Activated T-cell treated with anti-CD3 and anti-CD28 coated beads, Interleukin-2, amount 50 U/mL, for 1 hour (primary cell): ENCODE data around the gene GRID2IP.

Source experiments
- DNase-seq: peaks from one replicate; pipeline ENCODE4 v3.0.0-alpha.2; 2020

The GRID2IP gene

DNA sequence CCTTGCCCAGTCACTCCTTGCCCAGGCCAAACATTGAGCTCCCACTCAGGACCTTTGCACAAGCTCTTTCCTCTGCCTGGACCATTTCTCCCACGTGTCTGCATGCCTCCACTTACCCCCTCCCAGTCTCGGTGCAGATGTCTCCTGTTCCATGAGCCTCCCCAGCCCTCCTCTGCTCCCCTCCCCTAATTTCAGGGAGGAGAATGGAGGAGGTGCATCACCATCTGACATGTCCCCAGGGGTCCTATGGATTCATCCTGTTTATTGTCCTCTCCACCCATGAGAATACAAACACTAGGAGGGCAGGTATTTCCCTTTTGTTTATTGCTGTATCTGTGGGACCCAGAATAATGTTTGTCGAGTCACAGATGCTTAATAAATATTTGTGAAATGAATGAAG is 8.6 kb upstream of the GRID2IP start:
- DNase-seq, result no peak

DNA sequence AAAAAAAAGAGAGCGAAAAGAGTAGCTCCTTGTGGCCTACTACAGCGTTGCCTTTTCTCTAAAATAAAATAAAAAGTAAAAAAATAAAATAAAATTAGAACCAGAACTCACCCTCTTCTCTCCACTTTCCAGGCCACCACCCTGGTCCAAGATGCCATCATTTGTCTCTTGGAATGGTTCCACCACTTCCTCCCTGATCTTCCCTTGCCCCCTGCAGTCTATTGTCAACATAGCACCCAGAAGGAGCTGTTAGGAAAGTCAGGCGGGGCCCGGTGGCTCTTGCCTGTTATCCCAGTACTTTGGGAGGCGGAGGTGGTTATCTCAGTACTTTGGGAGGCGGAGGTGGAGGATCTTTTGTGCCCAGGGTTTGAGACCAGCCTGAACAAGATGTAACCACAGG is 7.6 kb upstream of the GRID2IP start:
- DNase-seq, result no peak

DNA sequence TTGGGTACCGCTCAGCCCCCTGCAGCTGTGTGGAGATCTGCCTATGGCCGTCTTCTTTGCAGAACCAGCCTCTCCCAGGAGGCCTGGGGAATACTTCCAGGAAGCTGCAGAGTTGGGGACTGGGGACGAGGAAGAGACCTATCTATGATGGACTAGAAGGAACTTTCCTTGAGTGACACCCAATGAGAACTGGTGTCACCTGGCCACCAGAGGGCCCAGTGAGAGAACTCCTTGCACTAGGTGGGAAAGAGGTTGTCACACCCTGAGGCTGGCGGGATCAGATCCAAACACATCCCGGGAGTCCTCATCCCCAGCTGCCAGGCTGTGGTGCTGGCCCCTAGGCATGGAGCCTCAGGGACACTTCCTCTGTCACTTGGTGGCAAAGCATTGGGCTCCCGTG is 4.9 kb upstream of the GRID2IP start:
- no peak for DNase-seq

DNA sequence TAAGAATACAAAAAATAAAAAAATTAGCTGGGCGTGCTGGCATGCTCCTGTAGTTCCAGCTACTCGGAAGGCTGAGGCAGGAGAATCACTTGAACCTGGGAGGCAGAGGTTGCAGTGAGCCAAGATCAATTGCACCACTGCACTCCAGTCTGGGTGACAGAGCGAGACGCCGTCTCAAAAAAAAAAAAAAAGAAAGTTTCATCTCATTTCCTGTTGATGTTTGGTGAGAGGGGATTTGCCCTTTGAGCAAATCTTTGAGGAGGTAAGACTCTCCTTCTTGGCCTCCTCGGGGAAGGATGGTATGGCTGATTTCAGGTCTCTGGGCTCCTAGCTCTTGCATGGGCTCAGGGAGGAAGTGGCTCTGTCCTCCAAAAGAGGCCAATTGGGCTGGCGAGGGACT is 3.6 kb upstream of the GRID2IP start:
- no peak for DNase-seq

DNA sequence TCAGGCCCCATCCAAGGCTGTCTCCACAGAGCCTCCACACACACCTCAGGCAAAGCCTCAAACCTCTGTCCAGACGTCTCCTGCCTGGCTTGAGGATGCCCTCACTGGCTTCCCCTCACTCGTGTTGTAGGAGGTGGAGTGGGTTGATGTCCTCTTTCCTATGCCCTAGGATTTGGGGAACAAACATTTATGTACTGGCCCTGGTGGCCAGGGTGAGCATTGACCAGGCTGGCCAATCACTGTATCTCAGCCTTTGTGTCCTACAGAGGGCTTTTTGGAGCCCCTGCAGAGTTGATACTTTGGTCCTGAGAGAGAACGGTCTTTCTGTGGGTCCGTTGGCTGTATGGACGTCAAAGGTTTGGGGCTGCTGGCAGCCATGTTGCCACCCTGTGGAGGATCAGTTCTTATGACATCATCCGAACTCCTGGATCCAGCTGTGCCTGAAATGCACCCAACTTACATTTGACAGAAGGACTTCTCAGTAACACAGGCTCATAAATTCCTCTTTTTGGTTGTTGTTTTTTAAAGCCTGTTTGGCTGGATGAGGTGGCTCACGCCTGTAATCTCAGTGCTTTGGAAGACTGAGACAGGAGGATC is 2.3 kb upstream of the GRID2IP start:
- no peak for DNase-seq

DNA sequence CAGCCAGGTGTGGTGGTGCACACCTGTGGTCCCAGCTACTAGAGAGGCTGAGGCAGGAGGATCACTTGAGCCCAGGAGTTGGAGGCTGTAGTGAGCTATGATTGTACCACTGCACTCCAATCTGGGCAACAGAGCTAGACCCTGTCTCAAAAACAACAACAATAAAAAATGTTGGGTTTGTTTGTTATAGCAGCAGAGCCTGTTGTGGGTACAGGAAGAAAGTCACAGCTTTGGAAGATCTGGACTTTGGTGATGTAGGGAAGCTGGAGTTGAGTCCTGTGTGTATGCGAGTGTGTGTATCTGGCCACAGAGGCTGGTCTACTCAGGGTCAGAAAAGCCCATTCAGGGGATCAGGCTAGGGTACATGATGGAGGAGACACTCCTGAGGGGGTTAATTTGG is 3.9 kb downstream of the GRID2IP start:
- DNase-seq, result no peak

DNA sequence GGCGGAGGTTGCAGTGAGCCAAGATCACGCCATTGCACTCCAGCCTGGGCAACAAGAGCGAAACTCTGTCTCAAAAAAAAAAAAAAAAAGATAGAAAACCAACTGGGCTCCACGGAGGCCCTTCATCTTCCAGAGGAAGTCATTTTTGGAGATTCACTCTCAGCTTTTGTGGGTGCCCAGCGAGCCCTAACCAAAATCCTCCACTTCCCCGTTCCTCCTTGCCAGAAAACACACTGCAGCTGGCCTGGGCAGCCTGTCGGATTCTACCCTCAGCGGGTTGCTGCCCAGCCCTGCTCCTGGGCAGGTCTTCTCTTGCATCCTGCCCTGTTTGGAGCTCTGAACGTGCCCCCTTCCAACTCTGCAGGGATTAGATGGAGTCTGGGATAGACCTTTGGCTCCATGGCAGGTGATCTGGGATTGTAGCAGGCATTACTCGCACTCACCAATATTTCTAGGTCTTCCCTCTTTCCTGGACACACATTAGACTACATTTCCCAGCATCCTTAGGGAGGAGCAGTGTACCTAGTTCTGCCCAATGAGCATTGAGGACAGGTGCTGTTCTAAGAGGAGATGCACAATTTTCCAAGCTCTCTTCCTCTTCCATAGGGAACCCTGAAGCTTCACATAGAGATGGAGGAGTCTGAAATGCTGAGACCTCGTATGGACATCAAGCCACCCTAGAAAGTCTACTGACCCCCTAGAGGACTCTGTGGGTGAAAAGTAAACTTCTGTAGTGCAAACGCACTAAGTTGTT is 4.6 kb downstream of the GRID2IP start:
- no peak for DNase-seq

DNA sequence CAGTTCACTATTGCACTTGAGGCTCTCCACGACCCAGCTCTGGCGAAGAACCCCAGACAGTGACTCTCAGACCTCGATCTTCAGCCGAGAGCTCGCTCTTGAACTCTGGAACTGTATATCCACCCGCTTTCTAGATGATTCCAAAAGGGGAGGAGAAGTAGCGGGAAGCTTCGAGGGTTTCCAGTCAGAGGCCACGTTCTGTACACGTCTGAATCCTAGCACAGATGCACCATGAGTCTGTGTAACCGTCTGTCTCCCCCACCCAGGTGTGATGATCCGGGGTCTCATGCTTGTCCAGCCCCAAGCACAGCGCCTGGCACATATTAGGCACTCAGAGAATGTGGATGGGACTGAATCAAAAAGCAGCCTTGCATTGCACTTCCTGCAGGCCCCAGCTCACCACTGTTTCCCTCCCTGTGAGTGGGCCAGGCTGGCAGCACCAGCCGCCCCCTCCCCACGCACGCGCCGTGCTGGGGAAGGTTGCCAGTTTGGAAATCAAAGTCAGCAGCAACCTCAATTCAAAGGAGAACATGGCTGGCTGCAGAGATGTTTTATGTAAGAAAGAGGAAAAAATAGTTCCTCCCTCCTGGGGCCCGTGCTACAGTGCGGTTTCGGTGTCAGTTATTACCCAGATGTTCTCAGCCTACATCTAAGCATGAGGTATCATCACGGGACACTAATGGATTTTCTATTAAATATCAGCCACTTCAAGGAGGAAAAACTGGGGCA is 5.7 kb downstream of the GRID2IP start:
- DNase-seq, result no peak

DNA sequence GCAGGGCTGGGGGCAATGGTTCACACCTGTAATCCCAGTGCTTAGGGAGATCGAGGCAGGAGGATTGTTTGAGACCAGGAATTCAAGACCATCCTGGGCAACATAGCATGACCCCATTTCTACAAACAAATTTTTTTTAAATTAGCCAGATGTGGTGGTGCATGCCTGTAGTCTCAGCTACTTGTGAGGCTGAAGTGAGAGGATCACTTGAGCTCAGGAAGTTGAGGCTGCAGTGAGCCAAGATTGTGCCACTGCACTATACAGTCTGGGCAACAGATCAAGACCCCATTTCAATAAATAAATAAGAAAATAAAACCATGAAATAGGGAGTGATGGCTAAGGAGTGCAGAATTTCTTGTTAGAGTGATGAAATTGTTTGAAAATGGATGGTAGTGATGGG is 8.9 kb downstream of the GRID2IP start:
- no peak for DNase-seq

DNA sequence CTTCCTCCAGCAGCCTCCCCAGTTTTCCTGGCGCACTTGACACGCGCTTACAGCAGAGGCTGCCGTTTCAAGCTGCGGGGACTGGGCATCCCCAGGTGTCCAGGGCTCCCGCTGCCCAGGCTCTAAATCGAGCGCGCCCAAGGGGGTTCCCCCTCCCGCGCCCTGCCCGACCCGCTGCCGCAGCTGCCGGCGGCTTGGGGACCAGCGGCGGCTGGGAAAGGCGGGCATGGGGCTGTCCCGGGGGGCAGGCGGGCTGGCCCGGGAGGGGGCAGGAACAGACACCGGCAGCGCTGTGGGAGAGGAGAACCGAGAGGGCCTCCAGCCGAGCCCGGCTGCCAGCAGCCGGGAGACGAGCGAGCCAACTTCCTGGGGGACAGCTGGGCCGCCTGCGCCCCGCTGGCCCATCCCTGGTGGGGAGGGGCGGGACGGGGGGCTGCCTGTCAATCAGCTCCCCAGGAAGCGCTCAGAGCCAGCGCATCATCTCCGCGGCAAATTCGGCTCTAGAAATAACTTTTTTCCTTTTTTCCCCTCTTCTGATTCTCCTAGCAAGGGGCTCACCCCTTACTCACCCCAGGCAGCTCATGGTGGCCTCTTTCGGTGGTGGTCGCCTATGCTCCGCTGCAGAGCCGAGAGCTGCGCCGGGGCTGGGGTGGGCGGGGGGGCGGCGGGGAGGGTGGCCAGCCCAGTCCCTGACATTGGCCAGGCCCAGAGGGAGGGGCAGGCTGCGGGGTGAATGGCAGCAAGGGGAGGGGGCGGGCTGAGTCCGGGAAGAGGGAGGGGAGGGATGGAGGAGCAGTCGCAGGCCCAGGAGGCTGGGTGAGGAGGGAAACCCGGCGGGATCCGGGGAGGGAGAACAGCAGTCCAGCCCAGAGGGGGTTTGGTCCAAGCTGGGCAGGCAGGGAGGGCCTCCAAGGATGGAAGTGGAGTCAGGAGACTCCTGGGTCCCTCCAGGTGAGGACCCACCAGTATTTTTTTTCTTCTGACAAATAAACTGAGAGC is 14.7 kb downstream of the GRID2IP start:
- no peak for DNase-seq

DNA sequence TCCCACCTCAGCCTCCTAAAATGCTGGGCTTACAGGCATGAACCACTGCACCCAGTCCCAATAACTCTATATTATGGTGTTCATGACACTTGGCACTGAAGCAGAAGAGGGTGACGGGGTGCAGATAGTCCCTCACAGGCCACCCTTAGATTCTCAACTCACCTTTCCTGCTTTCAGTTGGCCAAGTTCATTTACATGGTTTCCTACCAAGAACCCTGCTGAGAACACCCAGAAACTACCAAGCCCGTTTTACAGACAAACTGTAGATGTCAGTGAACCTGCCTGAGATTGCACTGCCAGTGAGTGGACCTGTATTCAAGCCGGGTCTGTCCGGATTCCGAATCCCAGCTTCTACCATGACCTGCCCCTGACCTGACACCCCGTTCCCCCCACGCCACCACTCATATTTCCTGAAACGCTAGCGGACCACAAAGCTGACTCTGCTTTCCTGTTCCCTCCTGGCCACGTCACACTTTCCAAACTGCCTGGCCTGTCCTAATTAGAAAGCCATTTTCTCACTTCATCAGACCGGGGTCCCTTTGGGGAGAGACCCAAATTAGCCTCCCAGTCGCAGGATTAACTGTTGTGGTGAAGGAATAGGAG is 17.3 kb downstream of the GRID2IP start:
- no peak for DNase-seq

DNA sequence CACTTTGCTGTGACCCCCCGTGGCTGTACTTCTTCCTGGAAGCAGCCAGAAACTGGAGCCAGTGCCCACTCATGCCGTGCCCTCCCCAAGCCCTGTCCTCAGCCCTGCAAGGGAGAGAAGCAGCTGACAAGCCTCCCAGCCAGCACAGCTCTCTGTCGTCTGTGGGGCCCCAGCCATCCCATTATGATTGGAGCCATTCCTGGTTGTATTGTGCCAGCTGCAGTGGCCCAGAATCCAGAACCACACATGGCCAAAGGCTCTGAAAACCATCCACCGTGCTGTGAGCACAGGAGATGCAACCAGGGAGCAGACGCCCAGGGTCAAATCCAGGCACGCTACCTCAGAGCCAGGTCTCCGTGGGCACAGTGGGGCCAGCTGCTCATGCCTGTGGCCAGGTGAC is 18.7 kb downstream of the GRID2IP start:
- no peak for DNase-seq

DNA sequence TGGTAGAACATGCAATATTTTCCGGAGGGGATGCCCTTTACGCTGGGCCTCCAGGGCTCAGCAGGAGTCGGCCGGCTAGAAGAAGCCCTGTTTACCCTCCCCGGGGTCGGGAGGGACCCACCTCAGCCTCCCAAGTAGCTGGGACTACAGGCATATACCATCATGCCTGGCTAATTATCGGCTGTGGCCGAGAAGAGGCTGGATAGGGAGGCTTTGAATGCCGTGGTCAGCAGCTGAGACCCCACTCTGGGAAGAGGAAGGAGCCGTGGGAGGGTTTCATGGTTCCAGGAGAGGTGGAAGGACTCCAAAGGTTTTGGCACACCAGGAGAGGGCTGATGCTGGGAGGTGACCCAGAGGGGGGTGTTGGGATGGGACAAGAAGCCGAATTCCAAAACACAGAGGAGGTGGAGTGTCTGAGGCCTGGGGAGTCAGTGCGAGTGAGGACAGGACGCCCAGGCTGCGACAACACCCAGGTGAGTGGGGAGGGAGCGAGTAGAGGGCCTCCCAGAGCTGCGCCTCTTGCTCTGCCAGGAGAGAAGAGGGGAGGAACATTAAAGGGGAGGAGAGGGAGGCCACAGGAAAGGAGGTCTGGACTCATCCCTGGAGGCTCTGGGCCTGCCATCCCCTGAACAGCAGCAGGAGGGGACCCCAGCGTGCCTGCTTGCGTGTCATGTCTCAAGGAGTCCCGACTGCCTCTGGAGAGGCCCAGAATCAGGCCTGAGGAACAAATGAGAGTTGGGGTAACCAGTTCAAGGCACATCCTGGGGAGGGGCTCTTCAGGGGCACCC is 19.6 kb downstream of the GRID2IP start:
- DNase-seq, result no peak

DNA sequence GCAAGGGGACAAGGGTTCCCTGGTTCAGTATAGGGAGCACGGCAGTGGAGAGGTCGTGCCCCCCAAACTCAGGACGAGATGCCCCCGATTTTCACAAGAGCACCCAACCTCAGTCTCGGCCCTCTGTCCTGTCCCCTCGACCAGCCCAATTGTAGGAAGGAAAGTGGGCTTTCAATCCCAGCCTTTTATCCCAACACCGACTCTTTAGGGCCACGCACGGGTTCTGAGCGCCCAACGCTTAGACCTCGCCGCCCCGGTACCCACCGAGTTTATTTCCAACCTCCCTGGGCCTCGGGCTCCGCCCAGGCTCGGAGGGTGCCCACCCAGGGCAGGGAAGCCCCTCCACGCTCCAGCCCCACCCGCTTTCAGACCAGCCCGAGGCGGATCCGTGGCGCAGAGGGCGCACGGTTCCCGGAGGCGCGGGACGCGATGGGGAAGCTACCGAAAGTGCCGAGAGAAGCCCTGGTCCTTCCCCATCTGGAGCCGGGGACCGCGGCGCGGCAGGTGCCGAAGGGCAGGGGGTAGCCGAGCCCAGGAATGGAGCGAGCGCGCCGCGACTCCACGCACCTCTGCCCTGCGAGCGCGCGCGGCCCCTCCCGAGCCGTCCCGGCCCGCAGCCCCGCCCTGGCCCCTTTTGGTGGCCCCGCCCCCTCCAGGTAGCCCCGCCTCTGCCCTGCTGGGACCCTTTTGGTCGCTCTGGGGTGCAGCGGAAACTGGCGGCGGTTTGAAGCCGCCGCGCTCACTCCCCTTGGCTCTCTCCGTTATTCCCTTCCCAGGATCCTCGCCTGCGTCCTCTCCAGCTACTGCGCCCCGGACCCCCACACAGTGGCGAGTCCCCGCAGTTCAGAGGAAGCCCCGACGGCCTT is 20.4 kb downstream of the GRID2IP start:
- peak; percentile 75 for DNase-seq

DNA sequence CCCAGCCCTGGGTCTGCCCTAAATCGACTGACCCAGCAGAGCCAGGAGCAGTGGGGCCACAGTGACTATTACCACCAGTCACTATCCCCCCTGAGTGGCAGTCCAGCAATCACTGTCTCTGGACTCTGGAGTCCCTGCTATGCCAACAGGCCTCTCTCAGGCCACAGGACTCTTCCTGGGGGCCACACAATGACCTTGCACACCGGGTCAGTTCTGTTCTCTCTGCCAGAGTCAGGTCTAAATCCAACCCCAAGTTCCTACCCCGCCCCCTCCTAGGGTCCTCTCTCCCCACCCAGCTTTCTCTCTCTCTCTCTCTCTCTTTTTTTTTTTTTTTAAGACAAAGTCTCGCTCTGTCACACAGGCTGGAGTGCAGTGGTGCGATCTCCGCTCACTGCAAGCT is 21.6 kb downstream of the GRID2IP start:
- DNase-seq, result no peak

DNA sequence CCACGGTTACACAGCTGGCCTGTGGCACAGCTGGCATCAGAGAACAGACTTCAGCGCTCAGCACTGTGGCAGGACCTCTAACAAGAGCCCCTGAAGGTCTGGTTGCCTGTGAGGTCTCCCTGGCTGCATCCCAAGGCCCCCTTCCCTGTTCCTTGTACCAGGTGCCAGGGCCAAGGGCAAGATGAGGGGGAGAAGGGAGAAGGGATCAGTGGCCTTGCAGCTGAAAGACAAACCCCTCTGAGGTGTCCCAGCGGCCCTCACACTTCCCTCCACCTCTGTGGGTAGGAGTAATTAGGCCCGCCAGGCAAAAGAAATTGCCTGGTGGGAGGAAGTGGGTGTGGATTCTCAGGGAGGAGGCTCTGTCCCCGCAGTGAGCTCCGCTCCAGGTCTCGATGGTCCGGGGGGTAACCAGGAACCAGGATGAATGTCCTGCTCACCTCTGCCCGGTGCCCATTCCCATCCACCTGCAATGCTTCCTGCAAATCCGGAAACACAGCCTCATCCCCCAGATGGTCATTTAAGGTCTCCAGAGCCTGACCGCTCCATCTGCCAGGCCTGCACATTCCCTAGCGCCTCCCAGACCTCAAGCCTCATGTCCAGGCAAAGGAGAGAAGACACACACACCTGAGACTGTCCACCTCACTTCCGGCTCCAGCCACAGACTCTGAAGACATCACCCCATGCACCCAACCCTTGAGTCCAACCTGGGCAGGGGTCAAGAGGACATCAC is 22.7 kb downstream of the GRID2IP start:
- DNase-seq, result no peak

DNA sequence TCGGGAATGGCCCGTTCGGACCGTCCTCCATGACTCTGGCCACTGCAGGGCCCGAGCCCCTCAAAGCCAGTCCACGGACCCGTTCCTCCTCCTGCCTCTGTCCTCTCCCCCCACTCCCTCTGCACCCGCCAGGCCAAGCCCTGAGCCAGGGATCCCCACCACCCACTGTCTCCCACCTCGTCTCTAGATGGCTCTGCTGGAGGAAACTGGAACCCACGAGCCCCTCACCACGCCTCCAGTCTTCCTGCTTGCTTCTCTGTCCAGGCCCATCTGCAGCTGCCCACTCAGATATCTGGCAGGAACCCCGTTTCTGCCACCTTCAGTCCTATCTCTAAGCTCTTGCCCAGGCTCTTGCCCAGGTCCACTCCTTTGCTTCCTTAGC is 24.3 kb downstream of the GRID2IP start:
- DNase-seq, result no peak

DNA sequence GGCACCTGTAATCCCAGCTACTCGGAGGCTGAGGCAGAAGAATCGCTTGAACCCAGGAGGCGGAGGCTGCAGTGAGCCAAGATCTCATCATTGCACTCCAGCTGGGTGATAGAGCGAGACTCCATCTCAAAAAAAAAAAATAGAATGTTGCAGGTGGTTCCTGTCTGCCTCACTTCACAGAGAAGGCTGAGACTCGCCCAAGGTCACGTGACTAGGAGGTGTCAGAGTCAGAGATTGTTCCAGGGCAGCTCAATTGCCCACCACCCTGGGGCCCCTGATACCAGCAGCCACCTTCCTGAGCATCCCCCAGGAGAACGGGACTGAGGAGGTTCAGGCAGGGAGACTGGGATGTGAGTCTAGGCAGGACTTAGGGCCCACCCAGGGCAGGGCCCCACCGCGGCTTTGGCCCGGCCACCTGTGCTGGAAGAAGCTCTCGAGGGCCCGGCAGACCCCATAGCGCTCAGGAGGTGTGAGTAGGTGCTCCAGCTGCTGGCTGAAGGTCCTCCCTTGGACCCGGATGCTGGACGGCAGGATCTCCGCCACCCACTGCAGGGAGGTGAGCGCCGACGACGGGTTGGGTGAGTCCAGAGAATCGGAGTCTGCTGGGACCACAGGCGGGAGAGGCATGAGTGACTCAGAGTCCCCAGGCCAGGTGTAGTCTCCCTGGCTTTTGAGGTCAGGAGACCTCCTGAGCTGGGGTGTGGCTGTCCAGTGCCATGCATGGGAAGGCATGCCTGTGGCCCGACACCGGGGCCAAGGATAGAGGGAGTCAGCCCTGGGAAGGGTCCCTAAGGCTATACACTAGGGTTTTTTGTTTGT is 30.9 kb downstream of the GRID2IP start:
- DNase-seq, result no peak

DNA sequence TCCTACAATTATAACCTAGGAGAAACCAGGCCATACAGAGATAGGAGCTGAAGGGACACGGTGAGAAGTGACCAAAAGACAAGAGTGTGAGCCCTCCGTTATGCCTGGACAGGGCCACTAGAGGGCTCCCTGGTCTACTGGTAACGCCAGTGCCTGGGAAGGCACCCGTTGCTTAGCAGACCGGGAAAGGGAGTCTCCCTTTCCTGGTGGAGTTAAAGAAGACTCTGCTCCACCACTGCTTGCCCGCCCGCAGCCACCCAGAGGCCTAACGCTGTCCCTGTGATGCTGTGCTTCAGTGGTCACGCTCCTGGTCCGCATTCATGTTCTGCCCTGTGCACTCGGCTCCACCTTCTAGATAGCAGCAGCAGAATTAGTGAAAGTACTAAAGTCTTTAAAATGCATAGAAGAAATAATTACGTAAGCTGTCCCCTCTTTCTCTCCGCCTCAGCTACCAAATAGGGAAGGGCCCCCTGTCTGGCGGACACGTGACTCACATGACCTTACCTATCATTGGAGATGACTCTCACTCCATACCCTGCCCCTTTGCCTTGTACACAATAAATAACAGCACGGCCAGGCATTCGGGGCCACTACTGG is 34.8 kb downstream of the GRID2IP start:
- peak; percentile 69 for DNase-seq
